ENCODE results near the gene ECEL1.

ECEL1 gene

DNA sequence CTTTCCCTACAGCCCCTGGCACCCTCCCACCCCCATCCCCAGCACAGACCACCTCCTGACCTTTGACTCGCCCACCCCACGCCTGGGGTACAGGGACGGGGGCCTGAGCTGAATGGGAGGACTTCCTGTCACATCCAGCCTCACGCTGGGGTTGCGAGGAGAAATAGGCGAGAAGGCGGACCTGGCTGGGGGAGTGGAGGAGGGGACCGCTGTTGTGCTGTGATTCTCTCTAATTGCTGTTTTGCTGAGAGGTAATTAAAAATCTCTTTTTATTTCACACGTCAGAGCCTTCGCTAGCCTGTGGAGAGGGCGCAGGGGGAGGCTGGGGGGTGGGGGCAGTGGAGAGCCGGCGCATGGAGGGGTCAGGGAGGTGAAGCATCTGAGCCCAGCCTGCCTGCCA is 9.7 kb upstream of the ECEL1 start:
- DNase-seq = no peak

DNA sequence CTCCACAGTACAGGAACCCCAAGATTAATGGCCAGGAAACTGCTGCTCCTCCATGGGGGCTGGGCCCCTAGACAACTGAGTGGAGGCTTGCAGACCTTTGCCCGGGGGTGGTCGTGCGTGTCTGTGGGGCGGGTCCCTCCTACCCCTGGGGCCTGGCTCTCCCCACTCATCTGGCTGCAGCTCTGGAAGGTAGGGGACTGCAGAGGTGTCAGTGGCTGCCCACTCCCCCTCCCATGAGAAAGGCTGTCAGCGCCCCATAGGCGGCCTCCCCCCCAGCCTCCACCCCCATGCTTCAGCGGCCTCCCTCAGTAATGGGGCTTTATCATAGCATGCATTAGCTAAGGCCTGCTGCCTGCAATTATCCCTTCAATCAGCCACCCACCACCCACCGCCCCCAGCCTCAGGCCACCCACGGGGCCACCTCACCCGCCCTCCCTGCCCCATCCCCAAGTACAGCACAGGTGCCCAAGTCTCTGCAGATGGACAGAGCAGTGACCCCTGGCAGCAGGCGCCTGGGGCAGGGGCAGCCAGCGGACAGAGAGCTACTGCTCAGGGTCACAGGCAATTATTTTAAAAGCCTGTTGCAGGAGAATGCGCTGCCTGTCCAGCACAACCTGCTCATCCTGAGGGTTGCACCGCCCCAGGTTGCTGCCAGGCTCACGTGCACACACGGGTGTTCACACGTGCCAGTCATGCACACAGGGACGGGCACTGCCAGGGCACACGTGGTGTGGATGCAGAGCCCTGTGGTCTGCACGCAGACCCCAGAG is 9.1 kb upstream of the ECEL1 start:
- DNase-seq = no peak

- no peak for DNase-seq
Observed at GRCh38 chr2:232495292-232495691, 7.7 kb upstream of the ECEL1 start.

GRCh38 chr2:232494542-232494941 is 6.9 kb upstream of the ECEL1 start:
- no peak for DNase-seq

DNA sequence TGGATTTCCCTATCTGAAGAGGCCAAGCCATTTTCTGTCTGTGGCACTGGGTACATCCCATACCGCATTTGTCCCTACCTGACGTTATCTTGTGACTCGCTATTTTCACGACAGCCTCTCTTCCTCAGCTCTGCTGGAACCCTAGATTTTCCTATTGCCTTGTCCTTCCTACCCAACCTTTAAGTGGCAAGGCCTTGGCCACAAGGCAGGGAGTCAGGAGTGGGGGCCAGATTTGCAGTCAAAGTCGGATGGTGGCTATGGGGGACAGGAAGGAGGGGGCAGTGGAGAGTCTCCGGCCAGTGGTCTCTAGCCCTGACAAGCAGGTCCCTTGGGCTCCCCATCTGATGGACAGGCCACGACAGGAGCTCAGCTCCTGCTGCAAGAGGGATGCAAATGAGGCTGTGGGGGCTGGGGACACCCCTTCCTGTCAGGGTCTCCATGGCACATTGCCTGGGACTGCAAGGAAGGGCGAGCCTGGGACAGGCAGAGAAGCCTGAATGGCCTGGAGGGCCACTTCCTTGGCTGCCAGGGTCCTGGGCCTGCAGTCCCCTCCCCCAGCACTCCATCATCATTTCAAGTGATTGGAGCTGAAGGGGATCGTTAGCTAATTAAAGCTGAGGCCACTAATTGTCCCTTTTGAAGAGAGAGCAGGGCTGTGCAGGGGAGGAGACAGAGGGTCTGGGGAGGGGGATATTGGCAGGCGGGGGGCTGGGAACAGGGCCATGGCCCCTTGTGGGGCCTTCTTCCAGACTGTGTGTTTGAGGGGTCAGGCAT is 6.3 kb upstream of the ECEL1 start:
- DNase-seq = no peak

- DNase-seq = no peak
Observed at GRCh38 chr2:232492963-232493700, 5.5 kb upstream of the ECEL1 start.

GRCh38 chr2:232492236-232492848 is 4.7 kb upstream of the ECEL1 start:
- no peak for DNase-seq

- no peak for DNase-seq
Observed at GRCh38 chr2:232491139-232491780, 3.6 kb upstream of the ECEL1 start.

DNA sequence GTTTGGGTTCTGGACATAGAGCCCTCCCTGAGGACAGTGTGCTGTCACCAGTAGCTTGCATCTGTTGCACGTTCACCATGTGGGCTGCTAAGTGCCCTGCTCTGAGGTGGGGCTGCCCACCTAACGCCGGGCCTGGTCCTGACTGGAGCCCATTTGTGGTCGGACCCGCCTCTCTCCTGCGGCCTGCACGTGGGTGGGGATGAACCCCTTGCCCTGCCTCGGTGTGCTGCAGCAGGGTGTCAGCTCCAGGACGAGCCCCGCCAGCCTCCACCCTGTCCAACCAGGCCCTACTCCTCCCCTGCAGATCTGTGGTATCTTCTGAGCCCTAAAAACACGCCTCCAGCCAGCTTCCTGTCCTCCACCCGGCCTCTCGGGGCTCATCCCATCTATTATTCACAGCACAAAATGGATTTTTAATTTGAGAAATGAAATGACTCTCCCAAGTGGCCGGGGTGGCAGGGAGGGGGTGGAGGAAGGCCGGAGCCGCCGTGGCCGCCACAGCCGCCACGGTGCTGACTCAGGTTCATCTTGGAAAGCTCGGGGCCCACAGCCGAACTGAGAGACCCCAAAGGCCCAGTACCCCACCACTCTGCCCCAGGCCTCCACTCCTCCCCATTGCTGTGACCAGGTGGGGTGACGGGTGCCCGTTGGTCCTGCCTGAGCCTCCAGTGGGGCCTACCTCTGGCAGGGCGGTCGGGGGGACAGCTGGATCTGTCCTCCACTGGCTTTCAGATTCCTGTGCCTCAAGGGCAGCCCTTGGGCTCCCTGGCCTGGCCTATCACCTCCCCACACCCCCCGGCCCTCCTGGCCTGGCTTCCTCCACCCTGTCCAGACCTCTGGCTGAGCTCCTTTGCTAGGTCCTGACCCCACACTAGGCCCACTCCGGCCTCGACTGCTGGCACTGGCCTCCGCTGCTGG is 2.8 kb upstream of the ECEL1 start:
- DNase-seq = no peak

DNA sequence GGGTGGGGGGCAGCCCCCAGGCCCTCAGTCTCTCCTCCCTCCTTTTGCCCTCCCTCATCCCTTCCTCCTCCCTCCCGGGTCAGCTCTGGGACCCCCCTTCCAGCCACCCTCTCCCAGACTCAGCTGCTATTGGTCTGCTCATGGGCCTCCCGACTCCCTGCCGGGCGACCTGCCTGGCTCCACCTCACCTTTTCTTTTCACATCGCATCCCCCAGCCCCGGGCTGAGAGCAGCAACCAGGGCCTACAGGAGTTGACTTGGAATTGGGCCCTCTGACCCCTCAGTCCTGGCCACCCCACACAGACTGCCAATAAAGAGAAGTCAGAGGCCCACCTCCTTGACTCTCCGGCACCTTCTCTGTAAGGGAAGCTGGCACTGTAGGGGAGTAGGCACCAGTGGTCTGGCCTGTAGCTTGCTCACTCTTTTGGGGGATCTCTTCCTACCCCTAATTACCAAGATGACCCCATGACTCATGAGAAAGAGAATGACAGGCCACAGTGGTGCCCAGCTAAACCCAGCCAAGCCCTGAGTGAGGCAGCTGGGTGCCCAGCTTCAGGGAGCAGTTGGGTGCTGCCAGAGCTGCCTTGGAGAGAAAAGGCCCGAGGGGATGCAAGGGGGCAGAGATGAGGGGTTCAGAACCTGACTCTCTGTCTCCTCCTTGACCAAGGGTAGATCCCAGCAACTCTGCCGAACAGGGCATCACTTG is 2.0 kb upstream of the ECEL1 start:
- no peak for DNase-seq

- DNase-seq = no peak
Observed at GRCh38 chr2:232488721-232489300, 1.2 kb upstream of the ECEL1 start.

DNA sequence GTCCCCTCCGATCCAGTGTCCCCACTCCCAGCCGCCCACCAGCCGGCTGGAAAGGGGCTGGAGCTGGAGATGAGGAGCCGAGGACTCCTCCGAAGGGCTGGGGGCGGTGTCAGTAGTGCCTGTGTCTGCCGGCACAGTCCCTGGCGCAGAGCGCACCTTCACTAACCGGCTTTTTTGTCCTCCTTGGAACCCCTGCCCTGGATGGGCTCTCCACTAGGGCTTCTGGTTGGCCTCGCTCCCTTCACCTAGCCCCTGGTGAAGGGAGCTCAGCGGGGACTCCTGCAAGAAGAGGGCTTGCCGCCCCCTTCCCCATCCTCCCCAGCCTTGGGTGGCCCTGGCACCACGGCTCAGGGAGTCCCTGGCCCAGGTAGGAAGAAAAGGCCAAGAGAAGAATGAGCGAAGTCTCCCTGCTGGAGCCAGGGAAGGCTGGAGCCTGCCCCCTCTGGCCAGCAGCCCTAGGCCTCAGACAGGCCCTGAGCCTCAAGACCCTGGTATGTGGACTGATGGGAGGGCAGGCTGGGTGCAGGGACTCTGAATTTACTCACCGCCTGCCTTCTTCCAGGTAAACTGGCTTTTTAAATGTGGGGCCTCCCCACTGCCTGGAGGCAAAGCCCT is 570 bp upstream of the ECEL1 start:
- no peak for DNase-seq

DNA sequence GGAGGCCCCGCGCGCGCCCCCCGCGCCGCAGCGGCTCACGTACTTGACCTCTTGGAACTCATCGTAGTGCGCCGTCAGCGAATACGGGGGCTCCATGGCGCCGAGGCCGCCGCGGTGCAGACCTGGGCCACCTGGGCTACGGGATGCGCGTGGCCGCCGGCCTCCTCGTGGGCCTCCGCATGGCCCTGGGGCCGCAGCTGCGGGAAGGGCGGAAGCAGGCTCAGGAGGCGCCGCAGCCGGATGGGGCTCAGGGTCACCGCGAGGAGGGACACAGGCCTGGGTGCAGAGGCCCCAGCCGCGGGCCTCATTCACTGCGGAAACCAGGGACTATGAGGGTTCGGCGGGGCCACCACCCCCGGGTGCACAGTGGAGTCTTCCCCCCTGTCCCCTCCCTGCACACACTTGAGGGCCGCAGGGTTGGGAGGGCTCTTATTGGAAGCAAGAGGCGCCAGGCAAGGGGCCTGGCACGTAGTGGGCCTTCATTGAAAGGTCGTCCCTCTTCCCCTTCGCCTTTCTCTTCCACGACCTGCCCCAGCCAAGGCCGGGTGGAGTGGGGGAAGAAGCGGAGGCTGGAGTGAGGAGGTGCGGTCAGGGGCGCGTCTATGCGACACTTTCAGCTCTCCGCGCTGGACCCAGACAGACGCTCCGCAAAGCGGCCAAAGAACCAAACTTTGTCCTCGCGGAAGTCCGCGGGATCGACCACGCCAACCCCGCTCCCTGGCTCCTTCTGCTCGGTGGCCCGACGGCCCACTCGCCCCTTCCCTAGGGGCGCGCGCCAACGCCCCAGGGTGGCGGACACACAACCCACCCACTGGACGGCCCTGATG is 863 bp downstream of the ECEL1 start:
- no peak for DNase-seq

DNA sequence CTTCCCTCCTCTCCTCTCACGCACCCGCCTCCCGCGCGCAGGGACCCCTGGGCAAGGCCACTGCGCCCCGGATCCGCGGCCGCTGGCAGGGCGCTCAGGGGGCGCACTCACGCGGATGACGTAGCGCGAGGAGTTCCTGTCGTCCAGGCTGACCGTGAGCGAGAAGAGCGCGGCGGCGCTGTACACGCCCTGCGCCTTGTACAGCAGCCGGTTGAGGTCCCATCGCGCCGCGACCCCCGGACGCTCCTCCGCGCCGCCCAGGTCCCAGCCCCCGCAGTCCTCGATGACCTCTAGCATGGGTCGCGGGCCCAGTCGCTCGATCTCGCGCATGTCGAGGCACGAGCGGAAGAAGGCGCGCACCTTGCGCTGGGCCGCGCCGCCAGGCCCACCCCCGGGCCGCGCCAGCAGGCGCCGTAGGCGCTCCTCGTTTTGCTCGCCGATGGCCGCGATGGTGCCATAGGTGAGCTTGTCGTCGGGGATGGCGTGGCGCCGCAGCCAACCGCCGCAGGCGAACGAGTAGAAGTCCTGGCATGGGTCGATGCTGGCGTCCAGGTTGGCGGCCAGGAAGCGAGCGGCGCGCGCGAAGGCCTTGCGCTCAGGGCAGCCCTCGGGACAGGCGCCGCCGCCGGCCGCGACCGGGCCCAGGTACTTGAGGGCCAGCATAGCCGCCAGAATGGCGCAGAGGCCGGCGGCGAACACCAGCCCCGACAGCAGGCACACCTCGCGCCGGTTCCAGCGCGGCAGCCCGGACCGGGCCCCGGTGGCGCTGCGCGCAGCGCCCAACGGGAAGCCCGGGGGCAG is 1.7 kb downstream of the ECEL1 start:
- DNase-seq = no peak

GRCh38 chr2:232485348-232485756 is 2.3 kb downstream of the ECEL1 start:
- no peak for DNase-seq

DNA sequence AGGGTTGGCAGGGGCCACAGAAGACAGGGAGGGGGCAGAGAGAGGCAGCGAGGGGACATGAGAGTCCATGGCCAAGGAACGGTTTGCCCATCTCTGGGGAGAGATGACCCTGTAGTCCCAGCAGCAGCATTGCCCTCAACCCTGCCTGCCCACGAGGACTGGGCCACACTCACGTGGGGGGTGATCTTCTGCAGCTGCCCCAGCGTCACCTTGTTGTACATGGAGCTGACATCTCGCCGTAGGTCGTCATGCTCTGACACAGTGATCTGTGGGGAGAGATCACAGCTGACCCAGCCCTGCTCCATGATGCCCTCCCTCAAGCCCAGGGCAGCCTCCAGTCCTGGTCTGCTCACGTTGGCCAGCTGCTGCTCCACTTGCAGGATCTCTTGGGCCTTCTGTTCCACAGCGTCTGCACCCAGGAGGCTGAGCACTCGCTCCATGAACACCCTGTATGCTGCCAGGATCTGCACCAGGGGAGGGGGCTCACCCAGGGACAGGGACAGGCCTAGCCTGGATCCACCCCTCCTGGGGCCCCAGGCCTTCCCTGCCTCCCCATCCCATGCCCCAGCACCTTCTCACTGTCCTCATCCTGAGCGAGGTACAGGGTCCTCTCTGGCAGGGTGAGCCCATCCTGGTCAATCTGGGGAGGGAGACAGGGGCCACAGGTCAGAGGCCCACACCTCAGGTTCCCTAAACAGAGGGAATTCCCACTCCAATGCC is 2.8 kb downstream of the ECEL1 start:
- DNase-seq = no peak

DNA sequence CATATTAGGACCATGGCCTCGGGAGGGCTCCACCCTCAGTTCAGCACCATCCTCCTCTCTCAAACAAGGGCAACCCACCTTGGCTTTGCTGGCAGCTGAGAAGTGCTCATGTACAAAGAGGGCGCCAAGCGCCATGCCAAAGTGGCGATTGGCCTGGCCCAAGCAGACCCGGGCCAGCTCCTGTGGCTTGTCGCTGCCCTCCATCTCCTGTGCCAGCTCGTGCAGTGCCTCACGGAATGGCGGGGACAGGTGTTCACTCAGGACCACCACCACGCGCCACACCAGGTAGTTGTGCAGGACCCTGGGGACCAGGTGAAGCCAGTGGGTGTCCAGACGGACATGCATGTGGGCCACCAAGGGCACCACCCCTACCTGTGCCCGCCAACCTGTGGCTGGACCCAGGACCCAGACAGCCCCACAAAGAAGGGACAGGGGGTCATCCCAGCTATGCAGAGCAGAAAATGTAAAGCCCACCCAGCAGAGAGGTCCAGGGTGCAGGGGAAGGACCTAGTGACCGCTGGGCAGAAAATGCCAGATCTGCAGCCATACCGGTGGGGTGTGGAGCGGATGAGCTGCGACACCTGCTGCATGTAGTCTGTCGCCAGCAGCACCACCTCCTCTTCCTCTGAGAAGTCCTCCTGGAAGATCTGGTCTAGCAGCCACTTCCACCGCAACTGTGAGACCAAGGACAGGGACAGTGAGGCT is 3.6 kb downstream of the ECEL1 start:
- no peak for DNase-seq

Data from bone marrow (tissue), 2 donors.